Camera-type eye (tissue), 1 donor: ENCODE data around the gene GSN. TPM values are rescaled to one million over a fixed set of nuclear protein-coding genes. Genes with fewer than 3 reads are reported as not detected.

Experiments used
- total RNA-seq: library from RNA; depleted of rRNA; stranded (reverse); fragments of >200 nt; gene quantifications from one replicate; pipeline ENCODE4 v1.2.3, GENCODE V29; 2014

GSN gene
- 437 TPM for total RNA-seq

DNA sequence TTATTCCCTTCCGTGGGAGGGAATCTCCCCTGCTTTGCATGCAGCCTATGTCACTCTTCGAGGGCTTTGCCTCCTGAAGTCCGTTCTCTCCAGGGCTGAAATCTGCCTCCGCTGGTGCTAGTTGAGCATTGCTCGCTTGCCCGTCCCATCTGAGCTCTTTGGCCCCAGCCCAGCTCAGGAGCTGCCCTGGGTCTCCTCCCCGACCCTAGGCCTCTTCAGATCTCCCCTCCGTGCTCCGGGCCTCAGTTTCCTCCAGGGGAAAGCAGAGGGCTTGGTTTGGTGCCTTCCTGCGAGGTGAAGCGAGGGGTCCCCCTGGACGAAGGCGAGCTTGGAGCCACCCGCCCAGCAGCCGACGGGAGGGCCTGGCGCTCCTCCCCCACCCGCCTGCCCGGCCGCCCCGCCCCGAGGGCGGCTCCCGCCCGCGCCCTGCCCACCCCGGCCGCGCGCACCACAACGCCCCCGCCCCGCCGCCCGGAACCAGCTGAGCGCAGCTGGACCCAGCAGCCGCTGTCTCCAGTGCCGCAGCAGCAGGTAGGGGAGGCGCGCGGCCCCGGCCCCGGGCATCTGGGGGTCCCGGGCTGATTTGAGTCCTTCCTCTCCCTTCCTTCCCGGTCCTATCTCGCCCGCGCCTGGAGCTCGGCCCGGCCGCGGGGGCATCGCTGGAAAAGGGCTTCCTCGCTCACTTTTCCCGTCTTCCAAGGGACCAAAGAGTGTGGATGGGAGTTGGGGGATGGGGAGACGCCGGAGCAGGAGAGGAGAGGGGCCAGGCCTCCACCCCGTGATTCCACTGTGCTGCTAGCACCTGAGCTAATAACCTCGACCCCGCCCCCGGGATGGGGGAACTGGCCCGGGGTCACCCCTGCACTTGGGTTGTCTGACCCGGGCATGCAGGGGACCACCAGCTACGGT is at the start of gene GSN:
GSN (plus strand) TSS at position 474 of the 909 bp plus-strand sequence. CDS start 33,810 bp downstream, outside the sequence.

GRCh38 chr9:121369595-121370265 is 101.8 kb downstream of the GSN start, which contains the start of gene STOM:
STOM (minus strand) TSS chr9:121370250; CDS start chr9:121370187, 63 bp downstream.

Other genes with a start within 250 kb of the GSN start
- 10.0 TPM for gene C5, start 217.9 kb upstream of the GSN start, total RNA-seq
- 38.8 TPM for gene CNTRL, start 193.2 kb upstream of the GSN start, total RNA-seq
- gene RAB14, start 66.3 kb upstream of the GSN start, total RNA-seq, result 63.3 TPM
- 100 TPM for gene STOM, start 102.1 kb downstream of the GSN start, total RNA-seq
- 3.5 TPM for gene GGTA1, start 231.7 kb downstream of the GSN start, total RNA-seq